ENCODE data around the gene DNAAF8.
"Not testable (repeated sequence)": the region's sequence is repeated elsewhere in the genome, so short reads cannot be mapped to it uniquely, and the experiment has no call there.

The DNAAF8 gene

GRCh38 chr16:4784444-4784987 is 50.2 kb downstream of the DNAAF8 start:
- 97% methylated on average over 11 of the region's 14 CpGs for WGBS
- H2BK5ac ChIP-seq (ENCODE audit: low read depth, low read length, poor library complexity, severe bottlenecking); H3K9ac ChIP-seq (ENCODE audit: low read length); H3K18ac ChIP-seq (ENCODE audit: low read depth in 1 of 2, low read length in 2 of 2); H4K8ac ChIP-seq (ENCODE audit: low read length); H3K4me1 ChIP-seq (ENCODE audit: control insufficient read depth, insufficient read depth, low read depth, low read length); H3K36me3 ChIP-seq (ENCODE audit: control insufficient read depth in 1 of 2, insufficient read depth in 2 of 2, low read depth in 1 of 2, low read length in 2 of 2); H2BK12ac ChIP-seq (ENCODE audit: low read length in 2 of 2); H2AK5ac ChIP-seq (ENCODE audit: low read length, severe bottlenecking); H3K9me3 ChIP-seq (ENCODE audit: control insufficient read depth, low read length); H3K23ac ChIP-seq (ENCODE audit: low read length in 2 of 2); DNase-seq; H3K27ac ChIP-seq (ENCODE audit: low read length, poor library complexity, severe bottlenecking); H2AFZ ChIP-seq (ENCODE audit: low read depth, low read length); H2BK15ac ChIP-seq (ENCODE audit: low read depth, poor library complexity, severe bottlenecking); H3K14ac ChIP-seq (ENCODE audit: low read length in 2 of 2); H3K4ac ChIP-seq (ENCODE audit: low read depth in 1 of 2, low read length in 2 of 2); H3K4me2 ChIP-seq (ENCODE audit: low read length, poor library complexity, severe bottlenecking); H3K4me3 ChIP-seq (ENCODE audit: insufficient read depth in 1 of 2, low read depth in 1 of 2, low read length in 2 of 2); H4K91ac ChIP-seq (ENCODE audit: low read length); H3K79me1 ChIP-seq (replicated peaks; ENCODE audit: low read length, poor library complexity, severe bottlenecking); H2BK120ac ChIP-seq (ENCODE audit: low read depth, low read length): not testable (repeated sequence)
- peaks cover 0 to 19% of the 10 kb centered on the region in 2 experiments for H3K27me3 ChIP-seq (ENCODE audit: control insufficient read depth in 1 of 2, insufficient read depth in 1 of 2, low read length in 2 of 2)

GRCh38 chr16:4785758-4786433 is 51.6 kb downstream of the DNAAF8 start:
- H4K8ac ChIP-seq (ENCODE audit: low read length) = no peak overlapping the region
- H2BK12ac ChIP-seq (ENCODE audit: low read length in 2 of 2) = no peak overlapping the region
- no peak overlapping the region for H3K9ac ChIP-seq (ENCODE audit: low read length)
- no peak overlapping the region for H3K23ac ChIP-seq (ENCODE audit: low read length in 2 of 2)
- H3K4ac ChIP-seq (ENCODE audit: low read depth in 1 of 2, low read length in 2 of 2) = no peak overlapping the region
- H3K79me1 ChIP-seq (replicated peaks; ENCODE audit: low read length, poor library complexity, severe bottlenecking) = no peaks in the 10 kb centered on the region
- H3K18ac ChIP-seq (ENCODE audit: low read depth in 1 of 2, low read length in 2 of 2) = no peak overlapping the region
- H4K91ac ChIP-seq (ENCODE audit: low read length) = no peak overlapping the region
- 95% methylated on average over 13 of the region's 23 CpGs for WGBS
- H3K36me3 ChIP-seq (ENCODE audit: control insufficient read depth in 1 of 2, insufficient read depth in 2 of 2, low read depth in 1 of 2, low read length in 2 of 2) = no peaks in the 10 kb centered on the region
- peaks cover 3% of the 10 kb centered on the region for H3K4me1 ChIP-seq (ENCODE audit: control insufficient read depth, insufficient read depth, low read depth, low read length)
- H3K9me3 ChIP-seq (ENCODE audit: control insufficient read depth, low read length) = no peaks in the 10 kb centered on the region
- no peak overlapping the region for H2BK15ac ChIP-seq (ENCODE audit: low read depth, poor library complexity, severe bottlenecking)
- H2AK5ac ChIP-seq (ENCODE audit: low read length, severe bottlenecking) = no peak overlapping the region
- no peak overlapping the region for H3K4me3 ChIP-seq (ENCODE audit: insufficient read depth in 1 of 2, low read depth in 1 of 2, low read length in 2 of 2)
- no peak overlapping the region for H2AFZ ChIP-seq (ENCODE audit: low read depth, low read length)
- no peak overlapping the region for H2BK5ac ChIP-seq (ENCODE audit: low read depth, low read length, poor library complexity, severe bottlenecking)
- no peak overlapping the region for H2BK120ac ChIP-seq (ENCODE audit: low read depth, low read length)
- H3K27ac ChIP-seq (ENCODE audit: low read length, poor library complexity, severe bottlenecking) = no peak overlapping the region
- no peak for DNase-seq
- H3K14ac ChIP-seq (ENCODE audit: low read length in 2 of 2) = no peak overlapping the region
- H3K4me2 ChIP-seq (ENCODE audit: low read length, poor library complexity, severe bottlenecking) = no peak overlapping the region
- H3K27me3 ChIP-seq (ENCODE audit: control insufficient read depth in 1 of 2, insufficient read depth in 1 of 2, low read length in 2 of 2) = peaks cover 0 to 26% of the 10 kb centered on the region in 2 experiments

GRCh38 chr16:4787068-4787467 is 52.7 kb downstream of the DNAAF8 start:
- Histone ChIP-seq H2AFZ (ENCODE audit: low read depth, low read length) (no peak overlapping the region), H3K4me3 (ENCODE audit: insufficient read depth in 1 of 2, low read depth in 1 of 2, low read length in 2 of 2) (no peak overlapping the region), H2AK5ac (ENCODE audit: low read length, severe bottlenecking) (no peak overlapping the region), H4K91ac (ENCODE audit: low read length) (no peak overlapping the region), H3K4me2 (ENCODE audit: low read length, poor library complexity, severe bottlenecking) (no peak overlapping the region), H3K18ac (ENCODE audit: low read depth in 1 of 2, low read length in 2 of 2) (no peak overlapping the region), H3K14ac (ENCODE audit: low read length in 2 of 2) (no peak overlapping the region), H3K27me3 (ENCODE audit: control insufficient read depth in 1 of 2, insufficient read depth in 1 of 2, low read length in 2 of 2) (peaks cover 0 to 26% of the 10 kb centered on the region in 2 experiments), H3K27ac (ENCODE audit: low read length, poor library complexity, severe bottlenecking) (no peak overlapping the region), H2BK12ac (ENCODE audit: low read length in 2 of 2) (no peak overlapping the region), H2BK15ac (ENCODE audit: low read depth, poor library complexity, severe bottlenecking) (no peak overlapping the region), H2BK5ac (ENCODE audit: low read depth, low read length, poor library complexity, severe bottlenecking) (no peak overlapping the region), H3K79me1 (replicated peaks; ENCODE audit: low read length, poor library complexity, severe bottlenecking) (no peaks in the 10 kb centered on the region), H3K4me1 (ENCODE audit: control insufficient read depth, insufficient read depth, low read depth, low read length) (peaks cover 3% of the 10 kb centered on the region), H3K9ac (ENCODE audit: low read length) (no peak overlapping the region), H4K8ac (ENCODE audit: low read length) (no peak overlapping the region), H3K23ac (ENCODE audit: low read length in 2 of 2) (no peak overlapping the region), H3K4ac (ENCODE audit: low read depth in 1 of 2, low read length in 2 of 2) (no peak overlapping the region), H2BK120ac (ENCODE audit: low read depth, low read length) (no peak overlapping the region), H3K36me3 (ENCODE audit: control insufficient read depth in 1 of 2, insufficient read depth in 2 of 2, low read depth in 1 of 2, low read length in 2 of 2) (no peaks in the 10 kb centered on the region), H3K9me3 (ENCODE audit: control insufficient read depth, low read length) (no peaks in the 10 kb centered on the region)
- no peak for DNase-seq
- WGBS = 97% methylated on average over 8 of the region's 8 CpGs

GRCh38 chr16:4787627-4788482 is 53.5 kb downstream of the DNAAF8 start, which contains the start of gene SEPTIN12:
SEPTIN12 (minus strand) TSS chr16:4788345; CDS start chr16:4787645, 700 bp downstream.
- Histone ChIP-seq H3K79me1 (replicated peaks; ENCODE audit: low read length, poor library complexity, severe bottlenecking) (no peaks in the 10 kb centered on the region), H2AFZ (ENCODE audit: low read depth, low read length) (no peak within 1 kb of the TSS), H2BK120ac (ENCODE audit: low read depth, low read length) (no peak within 1 kb of the TSS), H3K9ac (ENCODE audit: low read length) (no peak within 1 kb of the TSS), H2BK15ac (ENCODE audit: low read depth, poor library complexity, severe bottlenecking) (no peak within 1 kb of the TSS), H3K4ac (ENCODE audit: low read depth in 1 of 2, low read length in 2 of 2) (no peak within 1 kb of the TSS), H4K8ac (ENCODE audit: low read length) (no peak within 1 kb of the TSS), H3K23ac (ENCODE audit: low read length in 2 of 2) (no peak within 1 kb of the TSS), H2BK5ac (ENCODE audit: low read depth, low read length, poor library complexity, severe bottlenecking) (no peak within 1 kb of the TSS), H3K36me3 (ENCODE audit: control insufficient read depth in 1 of 2, insufficient read depth in 2 of 2, low read depth in 1 of 2, low read length in 2 of 2) (no peaks in the 10 kb centered on the region), H2BK12ac (ENCODE audit: low read length in 2 of 2) (no peak within 1 kb of the TSS), H2AK5ac (ENCODE audit: low read length, severe bottlenecking) (no peak within 1 kb of the TSS), H3K27me3 (ENCODE audit: control insufficient read depth in 1 of 2, insufficient read depth in 1 of 2, low read length in 2 of 2) (peaks cover 0 to 26% of the 10 kb centered on the region in 2 experiments), H3K4me2 (ENCODE audit: low read length, poor library complexity, severe bottlenecking) (no peak within 1 kb of the TSS), H3K18ac (ENCODE audit: low read depth in 1 of 2, low read length in 2 of 2) (no peak within 1 kb of the TSS), H4K91ac (ENCODE audit: low read length) (no peak within 1 kb of the TSS), H3K27ac (ENCODE audit: low read length, poor library complexity, severe bottlenecking) (no peak within 1 kb of the TSS), H3K9me3 (ENCODE audit: control insufficient read depth, low read length) (no peaks in the 10 kb centered on the region), H3K14ac (ENCODE audit: low read length in 2 of 2) (no peak within 1 kb of the TSS), H3K4me3 (ENCODE audit: insufficient read depth in 1 of 2, low read depth in 1 of 2, low read length in 2 of 2) (no peak within 1 kb of the TSS), H3K4me1 (ENCODE audit: control insufficient read depth, insufficient read depth, low read depth, low read length) (peaks cover 3% of the 10 kb centered on the region)
- 77% methylated on average over 12 of the region's 14 CpGs for WGBS
- no peak for DNase-seq
